SKM-1 (cell line): ENCODE results near the gene ENTHD1.
"Not testable (repeated sequence)": the region's sequence is repeated elsewhere in the genome, so short reads cannot be mapped to it uniquely, and the experiment has no call there.

Source experiments
- DNase-seq: peaks from one replicate; lab custom pipeline; 2025; ENCODE audit not compliant: unreplicated experiment; lab: John Stamatoyannopoulos, UW

ENTHD1 gene

GRCh38 chr22:39925273-39925672 lies 31.7 kb upstream of the ENTHD1 start:
- DNase-seq: no peak

GRCh38 chr22:39924286-39924685 lies 30.7 kb upstream of the ENTHD1 start:
- DNase-seq: no peak

- DNase-seq: no peak
These were observed 30.1 kb upstream of the ENTHD1 start for GRCh38 chr22:39923696-39924095.

- DNase-seq: no peak
These were observed 26.7 kb upstream of the ENTHD1 start for GRCh38 chr22:39920134-39920743.

- DNase-seq: no peak
These were observed 24.4 kb upstream of the ENTHD1 start for GRCh38 chr22:39917776-39918495.

GRCh38 chr22:39917197-39917643 lies 23.7 kb upstream of the ENTHD1 start:
- DNase-seq: no peak

GRCh38 chr22:39916496-39916895 lies 22.9 kb upstream of the ENTHD1 start:
- no peak for DNase-seq

GRCh38 chr22:39915295-39915726 lies 21.8 kb upstream of the ENTHD1 start:
- no peak for DNase-seq

- DNase-seq: no peak
These were observed 21.0 kb upstream of the ENTHD1 start for GRCh38 chr22:39914584-39914983.

GRCh38 chr22:39913886-39914285 lies 20.3 kb upstream of the ENTHD1 start:
- no peak for DNase-seq

GRCh38 chr22:39913321-39913720 lies 19.8 kb upstream of the ENTHD1 start:
- no peak for DNase-seq

GRCh38 chr22:39910876-39911613 lies 17.5 kb upstream of the ENTHD1 start:
- DNase-seq: no peak

GRCh38 chr22:39908737-39909136 lies 15.2 kb upstream of the ENTHD1 start:
- no peak for DNase-seq

- DNase-seq: no peak
These were observed 14.6 kb upstream of the ENTHD1 start for GRCh38 chr22:39908136-39908535.

- DNase-seq: no peak
These were observed 14.1 kb upstream of the ENTHD1 start for GRCh38 chr22:39907605-39908097.

GRCh38 chr22:39907047-39907446 lies 13.5 kb upstream of the ENTHD1 start:
- DNase-seq: no peak

- no peak for DNase-seq
These were observed 12.6 kb upstream of the ENTHD1 start for GRCh38 chr22:39906207-39906606.

- DNase-seq: no peak
These were observed 12.1 kb upstream of the ENTHD1 start for GRCh38 chr22:39905687-39906086.

GRCh38 chr22:39904862-39905261 lies 11.3 kb upstream of the ENTHD1 start:
- no peak for DNase-seq

GRCh38 chr22:39904024-39904423 lies 10.5 kb upstream of the ENTHD1 start:
- not testable (repeated sequence) for DNase-seq

- no peak for DNase-seq
These were observed 8.1 kb upstream of the ENTHD1 start for GRCh38 chr22:39901565-39902146.
